Measurements from ENCODE around the gene CRHR1.

The CRHR1 gene

DNA sequence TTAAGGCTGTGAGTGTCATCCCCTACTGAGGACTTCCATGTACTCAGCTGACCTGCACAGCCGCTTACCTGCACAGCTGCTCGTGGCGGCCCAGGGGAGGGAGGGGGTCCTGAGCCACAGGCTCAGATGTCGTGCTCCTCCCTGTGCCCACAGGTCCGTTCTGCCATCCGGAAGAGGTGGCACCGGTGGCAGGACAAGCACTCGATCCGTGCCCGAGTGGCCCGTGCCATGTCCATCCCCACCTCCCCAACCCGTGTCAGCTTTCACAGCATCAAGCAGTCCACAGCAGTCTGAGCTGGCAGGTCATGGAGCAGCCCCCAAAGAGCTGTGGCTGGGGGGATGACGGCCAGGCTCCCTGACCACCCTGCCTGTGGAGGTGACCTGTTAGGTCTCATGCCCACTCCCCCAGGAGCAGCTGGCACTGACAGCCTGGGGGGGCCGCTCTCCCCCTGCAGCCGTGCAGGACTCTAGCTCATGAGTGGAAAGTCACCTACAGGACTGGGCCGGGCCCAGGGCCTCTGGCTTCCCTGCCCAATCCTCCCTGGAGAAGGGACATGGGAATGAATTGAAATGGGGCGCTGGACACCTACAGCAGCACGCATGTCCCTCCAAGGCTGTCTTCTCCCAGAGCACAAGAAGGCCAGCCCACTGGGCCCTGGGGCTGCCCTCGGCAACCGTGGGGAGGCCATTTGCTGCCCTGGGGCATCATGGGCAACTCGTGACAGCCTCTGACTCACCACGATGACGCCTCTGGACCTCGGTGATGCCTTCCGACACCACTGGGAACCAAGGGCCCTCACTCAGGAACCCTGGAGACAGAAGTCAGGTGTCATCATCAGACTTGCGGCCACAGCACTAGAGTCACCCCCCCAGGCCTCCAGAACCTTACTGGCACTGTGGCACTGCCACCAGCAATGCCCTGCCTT lies 50.6 kb downstream of the CRHR1 start (continued):
- TF ChIP-seq, protein P1, sequence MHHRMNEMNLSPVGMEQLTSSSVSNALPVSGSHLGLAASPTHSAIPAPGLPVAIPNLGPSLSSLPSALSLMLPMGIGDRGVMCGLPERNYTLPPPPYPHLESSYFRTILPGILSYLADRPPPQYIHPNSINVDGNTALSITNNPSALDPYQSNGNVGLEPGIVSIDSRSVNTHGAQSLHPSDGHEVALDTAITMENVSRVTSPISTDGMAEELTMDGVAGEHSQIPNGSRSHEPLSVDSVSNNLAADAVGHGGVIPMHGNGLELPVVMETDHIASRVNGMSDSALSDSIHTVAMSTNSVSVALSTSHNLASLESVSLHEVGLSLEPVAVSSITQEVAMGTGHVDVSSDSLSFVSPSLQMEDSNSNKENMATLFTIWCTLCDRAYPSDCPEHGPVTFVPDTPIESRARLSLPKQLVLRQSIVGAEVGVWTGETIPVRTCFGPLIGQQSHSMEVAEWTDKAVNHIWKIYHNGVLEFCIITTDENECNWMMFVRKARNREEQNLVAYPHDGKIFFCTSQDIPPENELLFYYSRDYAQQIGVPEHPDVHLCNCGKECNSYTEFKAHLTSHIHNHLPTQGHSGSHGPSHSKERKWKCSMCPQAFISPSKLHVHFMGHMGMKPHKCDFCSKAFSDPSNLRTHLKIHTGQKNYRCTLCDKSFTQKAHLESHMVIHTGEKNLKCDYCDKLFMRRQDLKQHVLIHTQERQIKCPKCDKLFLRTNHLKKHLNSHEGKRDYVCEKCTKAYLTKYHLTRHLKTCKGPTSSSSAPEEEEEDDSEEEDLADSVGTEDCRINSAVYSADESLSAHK (tag by site-specific recombination; IDR thresholded peaks at IDR 0.05) = no peak
- TF ChIP-seq SP2 (tag by site-specific recombination; IDR thresholded peaks at IDR 0.05) (no peak), ZNF211 (tag by site-specific recombination; IDR thresholded peaks at IDR 0.05; ENCODE audit: low read depth) (no peak), ZSCAN30 (tag by site-specific recombination; IDR thresholded peaks at IDR 0.05) (no peak), ZNF747 (tag by site-specific recombination; IDR thresholded peaks at IDR 0.05) (no peak), ZNF239 (tag by site-specific recombination; IDR thresholded peaks at IDR 0.05) (no peak), ZNF16 (tag by site-specific recombination; IDR thresholded peaks at IDR 0.05; ENCODE audit: low read depth) (no peak), ZNF571 (tag by site-specific recombination; IDR thresholded peaks at IDR 0.05) (no peak)
- TF ChIP-seq, protein P2, sequence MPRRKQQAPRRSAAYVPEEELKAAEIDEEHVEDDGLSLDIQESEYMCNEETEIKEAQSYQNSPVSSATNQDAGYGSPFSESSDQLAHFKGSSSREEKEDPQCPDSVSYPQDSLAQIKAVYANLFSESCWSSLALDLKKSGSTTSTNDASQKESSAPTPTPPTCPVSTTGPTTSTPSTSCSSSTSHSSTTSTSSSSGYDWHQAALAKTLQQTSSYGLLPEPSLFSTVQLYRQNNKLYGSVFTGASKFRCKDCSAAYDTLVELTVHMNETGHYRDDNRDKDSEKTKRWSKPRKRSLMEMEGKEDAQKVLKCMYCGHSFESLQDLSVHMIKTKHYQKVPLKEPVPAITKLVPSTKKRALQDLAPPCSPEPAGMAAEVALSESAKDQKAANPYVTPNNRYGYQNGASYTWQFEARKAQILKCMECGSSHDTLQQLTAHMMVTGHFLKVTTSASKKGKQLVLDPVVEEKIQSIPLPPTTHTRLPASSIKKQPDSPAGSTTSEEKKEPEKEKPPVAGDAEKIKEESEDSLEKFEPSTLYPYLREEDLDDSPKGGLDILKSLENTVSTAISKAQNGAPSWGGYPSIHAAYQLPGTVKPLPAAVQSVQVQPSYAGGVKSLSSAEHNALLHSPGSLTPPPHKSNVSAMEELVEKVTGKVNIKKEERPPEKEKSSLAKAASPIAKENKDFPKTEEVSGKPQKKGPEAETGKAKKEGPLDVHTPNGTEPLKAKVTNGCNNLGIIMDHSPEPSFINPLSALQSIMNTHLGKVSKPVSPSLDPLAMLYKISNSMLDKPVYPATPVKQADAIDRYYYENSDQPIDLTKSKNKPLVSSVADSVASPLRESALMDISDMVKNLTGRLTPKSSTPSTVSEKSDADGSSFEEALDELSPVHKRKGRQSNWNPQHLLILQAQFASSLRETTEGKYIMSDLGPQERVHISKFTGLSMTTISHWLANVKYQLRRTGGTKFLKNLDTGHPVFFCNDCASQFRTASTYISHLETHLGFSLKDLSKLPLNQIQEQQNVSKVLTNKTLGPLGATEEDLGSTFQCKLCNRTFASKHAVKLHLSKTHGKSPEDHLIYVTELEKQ (tag by site-specific recombination; IDR thresholded peaks at IDR 0.05; ENCODE audit: borderline replicate concordance) = no peak

DNA sequence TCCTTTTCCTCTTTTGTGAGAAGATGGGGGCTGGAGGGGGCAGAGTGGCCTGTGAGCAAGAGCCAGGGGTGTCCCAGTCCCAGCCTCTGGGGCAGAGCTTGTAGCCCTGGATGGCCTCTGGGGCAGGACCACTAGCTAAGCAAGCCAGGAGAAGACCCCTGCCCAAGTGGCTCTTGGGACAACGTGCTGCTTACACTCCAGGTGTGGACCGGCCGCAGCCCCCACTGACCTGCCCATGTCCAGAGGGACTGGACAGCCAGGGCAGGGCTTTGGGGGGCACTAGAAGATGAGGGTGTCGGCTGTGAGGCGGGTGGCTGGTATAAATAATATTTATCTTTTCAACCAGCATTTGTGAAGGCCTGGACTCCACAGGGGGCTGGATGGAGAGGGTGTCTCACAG lies 51.4 kb downstream of the CRHR1 start:
- ChIA-PET POLR2A (no interaction called here), CTCF (interaction anchor here (0.6 to 2.2 kb wide), 7 partner anchors 9 to 410 kb away, joined by 3 to 10 read pairs (median 4); no protein-coding TSS in a partner anchor)
- H3K4me3 ChIP-seq (ENCODE audit: low read depth, low read length) = no peak overlapping the region
- no peak overlapping the region for H3K27ac ChIP-seq (ENCODE audit: extremely low read depth, low read depth, low read length)
- H3K9me3 ChIP-seq (ENCODE audit: control insufficient read depth, insufficient read depth, low read depth, low read length) = no peaks in the 10 kb centered on the region
- H3K4me1 ChIP-seq (ENCODE audit: control insufficient read depth, insufficient read depth, low read length) = no peaks in the 10 kb centered on the region
- H3K36me3 ChIP-seq (ENCODE audit: control insufficient read depth in 2 of 2, insufficient read depth in 1 of 2, low read length in 2 of 2) = no peaks in the 10 kb centered on the region
- no peak for TF ChIP-seq ZNF660 (tag by site-specific recombination; IDR thresholded peaks at IDR 0.05)
- no peak for TF ChIP-seq ZSCAN23 (tag by site-specific recombination; IDR thresholded peaks at IDR 0.05)
- TF ChIP-seq GLI4 (tag by site-specific recombination; IDR thresholded peaks at IDR 0.05) = no peak
- TF ChIP-seq ZNF202 (tag by site-specific recombination; IDR thresholded peaks at IDR 0.05; ENCODE audit: borderline replicate concordance) = no peak
- no peak for TF ChIP-seq ZNF140 (tag by site-specific recombination; IDR thresholded peaks at IDR 0.05)
- TF ChIP-seq ZNF600 (tag by site-specific recombination; IDR thresholded peaks at IDR 0.05) = no peak
- no peak for TF ChIP-seq ZNF558 (tag by site-specific recombination; IDR thresholded peaks at IDR 0.05)
- TF ChIP-seq, protein P3, sequence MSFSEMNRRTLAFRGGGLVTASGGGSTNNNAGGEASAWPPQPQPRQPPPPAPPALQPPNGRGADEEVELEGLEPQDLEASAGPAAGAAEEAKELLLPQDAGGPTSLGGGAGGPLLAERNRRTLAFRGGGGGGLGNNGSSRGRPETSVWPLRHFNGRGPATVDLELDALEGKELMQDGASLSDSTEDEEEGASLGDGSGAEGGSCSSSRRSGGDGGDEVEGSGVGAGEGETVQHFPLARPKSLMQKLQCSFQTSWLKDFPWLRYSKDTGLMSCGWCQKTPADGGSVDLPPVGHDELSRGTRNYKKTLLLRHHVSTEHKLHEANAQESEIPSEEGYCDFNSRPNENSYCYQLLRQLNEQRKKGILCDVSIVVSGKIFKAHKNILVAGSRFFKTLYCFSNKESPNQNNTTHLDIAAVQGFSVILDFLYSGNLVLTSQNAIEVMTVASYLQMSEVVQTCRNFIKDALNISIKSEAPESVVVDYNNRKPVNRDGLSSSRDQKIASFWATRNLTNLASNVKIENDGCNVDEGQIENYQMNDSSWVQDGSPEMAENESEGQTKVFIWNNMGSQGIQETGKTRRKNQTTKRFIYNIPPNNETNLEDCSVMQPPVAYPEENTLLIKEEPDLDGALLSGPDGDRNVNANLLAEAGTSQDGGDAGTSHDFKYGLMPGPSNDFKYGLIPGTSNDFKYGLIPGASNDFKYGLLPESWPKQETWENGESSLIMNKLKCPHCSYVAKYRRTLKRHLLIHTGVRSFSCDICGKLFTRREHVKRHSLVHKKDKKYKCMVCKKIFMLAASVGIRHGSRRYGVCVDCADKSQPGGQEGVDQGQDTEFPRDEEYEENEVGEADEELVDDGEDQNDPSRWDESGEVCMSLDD (tag by site-specific recombination; IDR thresholded peaks at IDR 0.05) = no peak
- TF ChIP-seq ZNF366 (tag by site-specific recombination; conservative IDR thresholded peaks at IDR 0.05) = no peak
- TF ChIP-seq ZNF350 (tag by site-specific recombination; IDR thresholded peaks at IDR 0.05) = no peak
- TF ChIP-seq SP3 (tag by site-specific recombination; IDR thresholded peaks at IDR 0.05) = no peak
- TF ChIP-seq, protein P4, sequence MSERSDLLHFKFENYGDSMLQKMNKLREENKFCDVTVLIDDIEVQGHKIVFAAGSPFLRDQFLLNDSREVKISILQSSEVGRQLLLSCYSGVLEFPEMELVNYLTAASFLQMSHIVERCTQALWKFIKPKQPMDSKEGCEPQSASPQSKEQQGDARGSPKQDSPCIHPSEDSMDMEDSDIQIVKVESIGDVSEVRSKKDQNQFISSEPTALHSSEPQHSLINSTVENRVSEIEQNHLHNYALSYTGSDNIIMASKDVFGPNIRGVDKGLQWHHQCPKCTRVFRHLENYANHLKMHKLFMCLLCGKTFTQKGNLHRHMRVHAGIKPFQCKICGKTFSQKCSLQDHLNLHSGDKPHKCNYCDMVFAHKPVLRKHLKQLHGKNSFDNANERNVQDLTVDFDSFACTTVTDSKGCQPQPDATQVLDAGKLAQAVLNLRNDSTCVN (tag by site-specific recombination; optimal IDR thresholded peaks at IDR 0.05) = no peak
- TF ChIP-seq, protein P5, sequence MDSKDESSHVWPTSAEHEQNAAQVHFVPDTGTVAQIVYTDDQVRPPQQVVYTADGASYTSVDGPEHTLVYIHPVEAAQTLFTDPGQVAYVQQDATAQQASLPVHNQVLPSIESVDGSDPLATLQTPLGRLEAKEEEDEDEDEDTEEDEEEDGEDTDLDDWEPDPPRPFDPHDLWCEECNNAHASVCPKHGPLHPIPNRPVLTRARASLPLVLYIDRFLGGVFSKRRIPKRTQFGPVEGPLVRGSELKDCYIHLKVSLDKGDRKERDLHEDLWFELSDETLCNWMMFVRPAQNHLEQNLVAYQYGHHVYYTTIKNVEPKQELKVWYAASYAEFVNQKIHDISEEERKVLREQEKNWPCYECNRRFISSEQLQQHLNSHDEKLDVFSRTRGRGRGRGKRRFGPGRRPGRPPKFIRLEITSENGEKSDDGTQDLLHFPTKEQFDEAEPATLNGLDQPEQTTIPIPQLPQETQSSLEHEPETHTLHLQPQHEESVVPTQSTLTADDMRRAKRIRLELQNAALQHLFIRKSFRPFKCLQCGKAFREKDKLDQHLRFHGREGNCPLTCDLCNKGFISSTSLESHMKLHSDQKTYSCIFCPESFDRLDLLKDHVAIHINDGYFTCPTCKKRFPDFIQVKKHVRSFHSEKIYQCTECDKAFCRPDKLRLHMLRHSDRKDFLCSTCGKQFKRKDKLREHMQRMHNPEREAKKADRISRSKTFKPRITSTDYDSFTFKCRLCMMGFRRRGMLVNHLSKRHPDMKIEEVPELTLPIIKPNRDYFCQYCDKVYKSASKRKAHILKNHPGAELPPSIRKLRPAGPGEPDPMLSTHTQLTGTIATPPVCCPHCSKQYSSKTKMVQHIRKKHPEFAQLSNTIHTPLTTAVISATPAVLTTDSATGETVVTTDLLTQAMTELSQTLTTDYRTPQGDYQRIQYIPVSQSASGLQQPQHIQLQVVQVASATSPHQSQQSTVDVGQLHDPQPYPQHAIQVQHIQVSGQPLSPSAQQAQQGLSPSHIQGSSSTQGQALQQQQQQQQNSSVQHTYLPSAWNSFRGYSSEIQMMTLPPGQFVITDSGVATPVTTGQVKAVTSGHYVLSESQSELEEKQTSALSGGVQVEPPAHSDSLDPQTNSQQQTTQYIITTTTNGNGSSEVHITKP (tag by site-specific recombination; IDR thresholded peaks at IDR 0.05) = no peak
- TF ChIP-seq ZNF521 (tag by site-specific recombination; IDR thresholded peaks at IDR 0.05) = no peak
